Gastrocnemius medialis (tissue), 4 donors: Measurements from ENCODE around the gene ZPLD1. TPM values are rescaled to one million over a fixed set of nuclear protein-coding genes. Genes with fewer than 3 reads are reported as not detected.

ENCODE experiments used
- ATAC-seq, 2 donors: fragments of 150-250 bp; one replicate each; pipeline ENCODE4 v1.9.1; 2016
- DNase-seq, 2 donors: peaks; one replicate each; pipeline ENCODE4 v3.0.0-alpha.2; 2019
- H3K27ac ChIP-seq, 4 donors: fragments of 200-600 bp; sonication (generic); 1 replicate in 1 of 4; 2 replicates in 3 of 4; pipeline ENCODE4 v1.5.1; 2016 to 2018; ENCODE audit warnings: mild to moderate bottlenecking in 2 of 4, moderate library complexity in 1 of 4
- H3K27me3 ChIP-seq, 3 donors: fragments of 200-600 bp; sonication (generic) in 2 of 3; 1 replicate in 1 of 3; 2 replicates in 2 of 3; pipeline versions ENCODE4 v1.5.1 to v1.6.0; 2016 to 2019; ENCODE audit warnings: mild to moderate bottlenecking in 1 of 3, moderate library complexity in 1 of 3
- H3K36me3 ChIP-seq, 2 donors: fragments of 200-600 bp; sonication (generic) in 1 of 2; one replicate each; pipeline ENCODE4 v1.5.1; 2017 to 2018
- H3K4me1 ChIP-seq, 2 donors: fragments of 200-600 bp; sonication (generic) in 1 of 2; one replicate each; pipeline ENCODE4 v1.5.1; 2016 to 2017; ENCODE audit warnings: mild to moderate bottlenecking in 2 of 2
- H3K4me3 ChIP-seq, 4 donors: fragments of 200-600 bp; sonication (generic) in 3 of 4; 1 replicate in 1 of 4; 2 replicates in 3 of 4; pipeline ENCODE4 v1.5.1; 2016 to 2019; ENCODE audit warnings: mild to moderate bottlenecking in 2 of 4
- H3K9me3 ChIP-seq, 3 donors: fragments of 200-600 bp; sonication (generic) in 2 of 3; 1 replicate in 1 of 3; 2 replicates in 2 of 3; pipeline ENCODE4 v1.5.1; 2016 to 2019
- CTCF ChIP-seq, 5 experiments: fragments of 450-650 bp in 3 of 5; fragments of 200-600 bp in 2 of 5; sonication (generic) in 2 of 5; IDR thresholded peaks in 4 of 5; conservative IDR thresholded peaks in 1 of 5; 1 replicate in 4 of 5; 2 replicates in 1 of 5; pipeline ENCODE4 v1.5.1; 2016 to 2019; ENCODE audit warnings: antibody characterized with exemption in 5 of 5, mild to moderate bottlenecking in 3 of 5, moderate library complexity in 3 of 5
- POLR2A ChIP-seq, 2 donors: fragments of 450-650 bp; IDR thresholded peaks; one replicate each; pipeline ENCODE4 v1.6.1; 2017; ENCODE audit warnings: antibody characterized with exemption in 2 of 2, mild to moderate bottlenecking in 2 of 2, moderate library complexity in 2 of 2
- in situ Hi-C, 4 donors: fragments of 200-750 bp; cut with MboI; loops; one replicate each; pipeline versions ENCODE4 v1.15.0 to v1.8.0; 2017; ENCODE audit warnings: low sequenced_read_pairs in 4 of 4
- intact Hi-C: fragments of 100-400 bp; cut with DNase I; formaldehyde crosslinking; loops from one replicate; pipeline ENCODE4 v1.15.1; 2023; ENCODE audit warnings: low total_unique reads
- total RNA-seq, 4 donors: library from RNA; depleted of rRNA; stranded (reverse); fragments of >200 nt; gene quantifications; one replicate each; pipeline versions ENCODE4 v1.1.0 to v1.2.3, GENCODE V29; 2016

Gene ZPLD1
- total RNA-seq, 4 donors from 2014 or later: 0.07 to 0.09 TPM; not detected in 2

- no peaks in the 10 kb centered on the region for H3K36me3 ChIP-seq
- no peaks in the 10 kb centered on the region for H3K27me3 ChIP-seq
- intact Hi-C loops: no loop called here
- H3K9me3 ChIP-seq: no peaks in the 10 kb centered on the region
- no peak overlapping the region for H3K4me3 ChIP-seq
- in situ Hi-C loops: no loop called here
- no peaks in the 10 kb centered on the region for H3K4me1 ChIP-seq
- H3K27ac ChIP-seq: no peak overlapping the region
- TF ChIP-seq CTCF (IDR thresholded peaks at IDR 0.05 in 4 of 5, conservative IDR thresholded peaks at IDR 0.05 in 1 of 5) (no peak), POLR2A (IDR thresholded peaks at IDR 0.05) (no peak)
- ATAC-seq: no peak
- no peak for DNase-seq
Observed at GRCh38 chr3:102451543-102451942, 16.7 kb downstream of the ZPLD1 start.

- no peaks in the 10 kb centered on the region for H3K4me1 ChIP-seq
- no peaks in the 10 kb centered on the region for H3K27me3 ChIP-seq
- in situ Hi-C loops: no loop called here
- no peaks in the 10 kb centered on the region for H3K36me3 ChIP-seq
- no peaks in the 10 kb centered on the region for H3K9me3 ChIP-seq
- TF ChIP-seq POLR2A (IDR thresholded peaks at IDR 0.05): no peak
- no peak overlapping the region for H3K27ac ChIP-seq
- intact Hi-C loops: no loop called here
- DNase-seq (no peak), ATAC-seq (no peak)
- H3K4me3 ChIP-seq: no peak overlapping the region
Observed at GRCh38 chr3:102454181-102454580, 19.4 kb downstream of the ZPLD1 start.

- in situ Hi-C loops: no loop called here
- no peak overlapping the region for H3K27ac ChIP-seq
- H3K36me3 ChIP-seq: no peaks in the 10 kb centered on the region
- no peak for TF ChIP-seq CTCF (IDR thresholded peaks at IDR 0.05 in 4 of 5, conservative IDR thresholded peaks at IDR 0.05 in 1 of 5)
- TF ChIP-seq POLR2A (IDR thresholded peaks at IDR 0.05): no peak
- intact Hi-C loops: no loop called here
- H3K9me3 ChIP-seq: no peaks in the 10 kb centered on the region
- H3K4me3 ChIP-seq: no peak overlapping the region
- H3K4me1 ChIP-seq: no peaks in the 10 kb centered on the region
- ATAC-seq: no peak
- H3K27me3 ChIP-seq: no peaks in the 10 kb centered on the region
- DNase-seq: no peak
Observed at GRCh38 chr3:102457644-102458043, 22.8 kb downstream of the ZPLD1 start.

- TF ChIP-seq POLR2A (IDR thresholded peaks at IDR 0.05) (no peak), CTCF (IDR thresholded peaks at IDR 0.05 in 4 of 5, conservative IDR thresholded peaks at IDR 0.05 in 1 of 5) (no peak)
- Histone ChIP-seq H3K27ac (no peak overlapping the region), H3K9me3 (no peaks in the 10 kb centered on the region), H3K27me3 (no peaks in the 10 kb centered on the region), H3K4me1 (no peaks in the 10 kb centered on the region), H3K4me3 (no peak overlapping the region), H3K36me3 (no peaks in the 10 kb centered on the region)
- no peak for DNase-seq
- in situ Hi-C loops (no loop called here), intact Hi-C loops (no loop called here)
- no peak for ATAC-seq
Observed at GRCh38 chr3:102460579-102460978, 25.8 kb downstream of the ZPLD1 start.

- ATAC-seq (no peak), DNase-seq (no peak)
- Histone ChIP-seq H3K36me3 (no peaks in the 10 kb centered on the region), H3K9me3 (no peaks in the 10 kb centered on the region), H3K27ac (no peak overlapping the region), H3K4me1 (no peaks in the 10 kb centered on the region), H3K4me3 (no peak overlapping the region), H3K27me3 (no peaks in the 10 kb centered on the region)
- no peak for TF ChIP-seq POLR2A (IDR thresholded peaks at IDR 0.05)
- no peak for TF ChIP-seq CTCF (IDR thresholded peaks at IDR 0.05 in 4 of 5, conservative IDR thresholded peaks at IDR 0.05 in 1 of 5)
- intact Hi-C loops: no loop called here
- in situ Hi-C loops: no loop called here
Observed at GRCh38 chr3:102464261-102464660, 29.4 kb downstream of the ZPLD1 start.
